Activated gamma-delta T cell (primary cell): ENCODE measurements around the gene CLDN9.

Experiments used
- DNase-seq: peaks from one replicate; lab custom pipeline; 2025; lab: John Stamatoyannopoulos, UW

Gene CLDN9

GRCh38 chr16:2996298-2996697, 16.4 kb upstream of the CLDN9 start:
- no peak for DNase-seq

DNA sequence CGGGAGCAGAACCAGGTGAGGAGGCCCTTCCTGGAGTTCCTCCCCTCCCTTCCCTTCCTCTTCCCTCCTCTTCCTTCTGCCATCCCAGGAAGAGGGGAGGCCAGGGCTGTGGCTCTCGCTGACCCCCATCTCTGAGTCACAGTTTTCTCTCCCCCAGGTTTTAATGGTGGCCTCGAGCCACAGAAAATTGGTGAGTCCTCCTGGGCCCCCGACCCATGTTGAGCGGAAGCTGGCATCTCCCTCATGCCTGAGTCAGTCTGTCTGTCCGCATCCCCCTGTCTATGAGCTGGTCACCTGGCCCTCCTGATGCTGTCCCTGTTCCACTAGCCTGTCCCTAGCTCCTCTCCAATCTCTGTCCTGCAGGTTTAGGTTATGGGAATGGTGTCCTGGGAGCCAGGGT, 12.8 kb upstream of the CLDN9 start:
- DNase-seq = no peak

GRCh38 chr16:3000540-3000939, 12.2 kb upstream of the CLDN9 start:
- no peak for DNase-seq

DNA sequence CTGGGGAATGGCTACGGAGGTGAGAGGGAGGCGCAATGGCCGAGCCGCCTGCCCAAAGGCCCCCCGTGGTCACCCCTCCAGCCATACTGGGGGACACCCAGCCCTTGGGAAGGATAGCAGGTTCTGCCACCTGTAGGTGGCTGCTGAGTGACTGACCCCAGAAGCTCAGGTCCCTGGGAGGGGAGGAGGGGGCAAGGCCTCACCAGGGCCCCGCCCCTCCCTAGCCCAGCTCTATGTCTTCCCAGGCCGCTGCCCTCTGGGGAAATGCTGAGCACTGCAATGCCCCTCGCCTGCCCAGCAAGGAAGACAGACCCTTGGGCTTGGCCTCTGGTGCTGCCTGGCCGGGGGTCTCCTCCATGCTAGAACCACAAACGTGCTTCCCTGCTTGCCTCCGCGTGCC, 11.4 kb upstream of the CLDN9 start:
- DNase-seq = no peak

- DNase-seq = peak; percentile 94
Observed at GRCh38 chr16:3003582-3004270, 9.0 kb upstream of the CLDN9 start.

DNA sequence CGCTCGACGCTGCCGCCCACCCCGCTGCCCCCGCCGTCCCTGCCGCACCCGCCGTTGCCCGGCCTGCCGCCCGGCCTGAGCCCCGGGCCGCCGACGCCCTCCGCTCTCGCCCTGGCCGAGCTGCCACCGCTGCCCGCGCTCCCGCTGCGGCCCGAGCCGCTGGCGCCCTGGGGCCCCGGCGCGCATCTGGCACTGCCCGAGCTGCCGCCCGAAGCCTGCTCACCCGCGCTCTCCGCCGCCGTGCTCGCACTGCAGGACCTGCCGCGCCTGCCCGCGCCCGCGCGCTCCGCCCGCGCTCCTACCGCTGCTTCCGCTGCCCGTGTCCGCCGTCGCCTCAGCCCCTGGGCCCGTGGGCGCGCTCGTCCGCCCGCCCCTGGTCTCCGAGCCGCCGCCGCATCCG, 8.4 kb upstream of the CLDN9 start:
- DNase-seq = no peak

DNA sequence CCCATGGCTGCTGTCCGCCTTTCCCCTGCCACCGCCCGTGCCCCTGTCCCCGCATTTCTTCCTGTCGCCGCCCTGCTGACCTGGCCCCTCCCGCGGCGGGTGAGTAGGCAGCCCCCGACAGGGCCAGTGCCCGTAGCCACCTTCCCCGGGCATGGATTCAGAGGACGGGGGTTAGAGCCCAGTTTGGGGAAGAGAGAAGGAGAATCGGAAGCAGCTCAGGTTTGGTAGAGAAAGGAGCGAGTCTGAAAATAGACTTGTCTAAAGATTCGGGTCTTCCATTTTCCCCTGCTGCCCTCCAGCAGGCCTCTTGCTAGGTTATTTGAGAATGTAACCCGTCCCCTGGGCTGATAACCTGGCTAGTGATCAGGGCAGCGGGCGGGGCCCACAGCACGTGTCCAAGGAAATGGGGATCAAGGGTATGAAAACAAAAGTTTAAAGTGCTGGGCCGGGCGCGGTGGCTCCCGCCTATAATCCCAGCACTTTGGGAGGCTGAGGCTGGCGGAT, 7.9 kb upstream of the CLDN9 start:
- DNase-seq = no peak

GRCh38 chr16:3007059-3007956, 5.4 kb upstream of the CLDN9 start:
- DNase-seq = no peak

DNA sequence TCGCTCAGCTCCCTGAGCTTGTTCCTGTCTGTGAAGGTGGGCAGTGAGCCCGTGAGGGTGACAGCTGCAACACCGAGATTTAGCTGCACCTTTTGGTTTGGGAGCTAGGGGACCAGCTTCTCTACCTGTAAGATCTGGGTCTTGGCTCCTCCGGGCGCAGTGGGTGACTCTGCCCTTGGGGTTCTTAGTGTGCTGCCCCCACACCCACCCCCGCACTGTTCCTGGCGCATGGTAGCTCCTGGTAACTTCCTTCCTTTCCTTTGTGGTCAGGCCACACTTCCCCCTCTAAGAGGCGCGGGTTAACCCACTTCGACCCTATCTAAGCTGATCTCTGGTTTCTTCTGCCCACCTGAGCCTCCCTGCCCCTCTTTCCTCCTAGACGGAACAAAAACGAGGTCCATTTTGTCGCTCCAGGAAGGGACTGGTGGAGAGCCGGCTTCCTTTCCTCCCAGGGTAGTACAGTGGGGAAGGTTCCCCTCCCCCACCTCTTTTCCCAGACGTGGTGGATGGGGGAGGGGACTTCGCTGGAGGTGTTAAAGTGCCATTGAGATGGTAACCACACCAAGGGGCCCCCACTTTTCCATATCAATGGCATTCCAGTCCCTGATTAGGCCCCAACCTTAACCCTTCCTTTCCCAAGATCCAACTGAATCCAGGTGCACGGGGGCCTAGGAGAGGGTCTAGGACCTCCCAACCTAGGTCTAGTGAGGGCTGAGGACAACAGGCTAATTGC, 4.6 kb upstream of the CLDN9 start:
- no peak for DNase-seq

DNA sequence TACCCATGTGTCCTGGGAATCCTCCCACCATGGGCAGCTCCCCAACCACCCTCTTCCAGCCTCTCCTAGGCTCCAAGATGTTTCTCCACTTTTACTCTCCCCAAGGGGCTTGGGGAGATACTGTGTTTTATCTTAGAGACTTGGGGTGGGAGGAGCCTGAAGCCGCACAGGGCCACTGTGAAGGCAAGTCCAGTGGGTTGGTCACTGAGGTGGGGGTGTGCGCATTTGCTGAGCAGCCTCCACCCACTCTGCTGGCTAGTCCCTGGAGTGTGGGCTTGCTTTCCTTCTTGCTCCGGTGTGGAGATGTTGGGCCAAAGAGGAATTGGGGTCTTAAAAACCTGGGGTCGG, 4.1 kb upstream of the CLDN9 start:
- DNase-seq = no peak

- DNase-seq = no peak
Observed at GRCh38 chr16:3009568-3010390, 2.9 kb upstream of the CLDN9 start.

DNA sequence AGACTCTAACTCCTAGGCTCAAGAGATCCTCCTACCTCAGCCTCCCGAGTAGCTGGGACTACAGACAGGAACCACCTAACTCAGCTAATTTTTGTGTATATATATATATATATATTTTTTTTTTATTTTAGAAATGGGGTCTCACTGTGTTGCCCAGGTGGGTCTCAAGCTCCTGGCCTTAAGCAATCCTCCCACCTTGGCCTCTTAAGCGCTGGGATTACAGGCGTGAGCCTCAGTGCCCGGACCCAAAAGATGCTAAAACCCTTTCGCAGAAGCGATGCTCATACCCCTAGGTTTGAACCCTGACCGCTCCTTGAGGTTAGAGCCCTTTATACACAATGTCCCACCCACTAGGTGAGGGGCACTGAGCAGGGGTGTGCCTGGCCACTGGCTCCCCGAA, 2.2 kb upstream of the CLDN9 start:
- no peak for DNase-seq

GRCh38 chr16:3012246-3012645, 477 bp upstream of the CLDN9 start:
- DNase-seq = no peak

DNA sequence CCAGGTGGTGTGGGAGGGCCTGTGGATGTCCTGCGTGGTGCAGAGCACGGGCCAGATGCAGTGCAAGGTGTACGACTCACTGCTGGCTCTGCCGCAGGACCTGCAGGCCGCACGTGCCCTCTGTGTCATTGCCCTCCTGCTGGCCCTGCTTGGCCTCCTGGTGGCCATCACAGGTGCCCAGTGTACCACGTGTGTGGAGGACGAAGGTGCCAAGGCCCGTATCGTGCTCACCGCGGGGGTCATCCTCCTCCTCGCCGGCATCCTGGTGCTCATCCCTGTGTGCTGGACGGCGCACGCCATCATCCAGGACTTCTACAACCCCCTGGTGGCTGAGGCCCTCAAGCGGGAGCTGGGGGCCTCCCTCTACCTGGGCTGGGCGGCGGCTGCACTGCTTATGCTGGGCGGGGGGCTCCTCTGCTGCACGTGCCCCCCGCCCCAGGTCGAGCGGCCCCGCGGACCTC, 798 bp downstream of the CLDN9 start:
- DNase-seq = no peak

DNA sequence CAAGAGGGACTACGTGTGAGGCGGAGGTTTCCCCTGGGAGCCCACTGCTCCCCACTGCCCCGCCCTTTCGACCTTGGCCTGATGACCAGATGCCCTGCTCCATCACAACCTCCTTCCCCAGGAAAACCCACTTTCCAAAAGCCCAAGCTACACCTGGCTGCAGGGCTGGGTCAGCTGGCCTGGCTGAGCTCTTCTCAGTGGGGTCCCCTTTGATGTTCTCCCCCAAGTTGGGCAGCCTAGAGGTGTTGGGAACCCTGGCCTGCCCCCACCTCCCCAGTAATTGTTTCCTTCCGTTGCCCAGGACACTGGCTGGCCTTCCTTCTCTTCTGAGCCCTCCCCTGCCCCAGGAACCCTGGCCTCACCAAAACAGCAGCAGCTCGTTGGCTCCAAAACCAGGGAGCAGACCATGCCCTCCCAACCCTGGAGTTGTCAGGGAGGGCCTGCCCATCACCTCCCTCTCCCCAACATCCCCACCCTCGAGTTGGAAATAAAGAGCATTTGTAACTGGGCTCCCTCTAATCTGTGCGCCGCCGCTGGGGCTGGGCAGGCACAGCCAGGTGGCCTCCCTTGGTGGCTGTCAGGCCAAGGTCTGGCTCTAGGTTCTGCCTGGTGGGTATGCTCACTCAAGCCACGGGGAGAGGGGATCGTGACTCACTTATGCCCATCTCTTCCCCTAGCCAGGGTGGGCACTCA, 1.4 kb downstream of the CLDN9 start:
- no peak for DNase-seq

DNA sequence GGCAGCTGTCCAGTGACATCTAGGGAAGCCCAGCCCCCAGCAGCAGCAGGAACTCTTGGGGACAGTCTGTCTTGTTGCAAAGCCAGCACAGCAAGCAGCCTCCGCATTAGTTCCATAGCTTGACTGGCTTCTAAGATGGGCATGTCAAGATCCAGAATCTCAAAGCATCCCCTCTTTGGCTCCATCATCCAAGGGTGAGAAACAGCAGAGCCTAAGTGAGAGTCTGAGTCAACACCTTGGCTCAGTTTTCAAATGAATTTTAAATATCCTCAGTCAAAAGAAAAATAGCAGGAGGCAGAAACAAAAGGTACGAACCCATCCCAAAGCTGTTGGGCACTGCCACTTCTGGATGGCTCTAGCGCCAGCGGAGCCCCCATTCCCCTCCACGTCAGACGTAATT, 2.2 kb downstream of the CLDN9 start:
- DNase-seq = no peak

GRCh38 chr16:3015865-3016521, 3.3 kb downstream of the CLDN9 start:
- no peak for DNase-seq

- no peak for DNase-seq
Observed at GRCh38 chr16:3017344-3017743, 4.6 kb downstream of the CLDN9 start.

GRCh38 chr16:3017794-3018506, 5.2 kb downstream of the CLDN9 start, which contains the start of gene CLDN6:
CLDN6 (minus strand) TSS chr16:3018183; CDS start chr16:3016021, 2,162 bp downstream.
- no peak for DNase-seq
